ENCODE data around the gene CCDC192.

DNA sequence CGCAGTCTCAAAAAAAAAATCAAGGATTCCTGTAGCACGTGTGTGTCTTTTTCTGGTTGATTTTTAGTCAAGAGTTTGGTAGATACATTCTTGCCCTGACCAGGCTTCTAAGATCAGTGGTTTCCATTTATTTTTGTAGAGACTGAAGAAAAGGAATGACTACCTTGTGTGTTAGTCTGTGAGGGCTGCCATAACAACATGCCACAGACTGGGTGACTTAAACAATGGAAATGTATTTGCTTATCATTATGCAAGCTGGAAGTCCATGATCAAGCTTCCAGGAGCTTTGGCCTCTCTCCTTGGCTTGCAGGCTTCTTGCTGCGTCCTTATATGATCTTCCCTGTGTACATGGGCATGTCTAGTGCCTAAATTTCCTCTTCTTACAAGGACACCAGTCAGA, 127.0 kb downstream of the CCDC192 start:
- TF ChIP-seq, protein P1, sequence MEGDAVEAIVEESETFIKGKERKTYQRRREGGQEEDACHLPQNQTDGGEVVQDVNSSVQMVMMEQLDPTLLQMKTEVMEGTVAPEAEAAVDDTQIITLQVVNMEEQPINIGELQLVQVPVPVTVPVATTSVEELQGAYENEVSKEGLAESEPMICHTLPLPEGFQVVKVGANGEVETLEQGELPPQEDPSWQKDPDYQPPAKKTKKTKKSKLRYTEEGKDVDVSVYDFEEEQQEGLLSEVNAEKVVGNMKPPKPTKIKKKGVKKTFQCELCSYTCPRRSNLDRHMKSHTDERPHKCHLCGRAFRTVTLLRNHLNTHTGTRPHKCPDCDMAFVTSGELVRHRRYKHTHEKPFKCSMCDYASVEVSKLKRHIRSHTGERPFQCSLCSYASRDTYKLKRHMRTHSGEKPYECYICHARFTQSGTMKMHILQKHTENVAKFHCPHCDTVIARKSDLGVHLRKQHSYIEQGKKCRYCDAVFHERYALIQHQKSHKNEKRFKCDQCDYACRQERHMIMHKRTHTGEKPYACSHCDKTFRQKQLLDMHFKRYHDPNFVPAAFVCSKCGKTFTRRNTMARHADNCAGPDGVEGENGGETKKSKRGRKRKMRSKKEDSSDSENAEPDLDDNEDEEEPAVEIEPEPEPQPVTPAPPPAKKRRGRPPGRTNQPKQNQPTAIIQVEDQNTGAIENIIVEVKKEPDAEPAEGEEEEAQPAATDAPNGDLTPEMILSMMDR (IDR thresholded peaks at IDR 0.05): no peak
- TF ChIP-seq EP300 (IDR thresholded peaks at IDR 0.05) (no peak), POLR2A (IDR thresholded peaks at IDR 0.05) (no peak), POLR2AphosphoS5 (IDR thresholded peaks at IDR 0.05) (no peak)

Measured in suprapubic skin (tissue), 4 donors.